ENCODE data around the gene GAB2. TPM values are rescaled to one million over a fixed set of nuclear protein-coding genes. Genes with fewer than 3 reads are reported as not detected.

GAB2 gene
- total RNA-seq, 4 donors from 2014 or later: 39.6 to 57.3 (median 46.6) TPM

- no peak for DNase-seq (ENCODE audit: low spot score in 2 of 2)
- H3K4me1 ChIP-seq: peaks cover 0 to 30% (median 9%) of the 10 kb centered on the region in 4 donors
- peaks cover 0 to 16% (median 0%) of the 10 kb centered on the region in 4 donors for H3K9me3 ChIP-seq
- H3K27me3 ChIP-seq: no peaks in the 10 kb centered on the region
- H3K27ac ChIP-seq: no peak overlapping the region
- TF ChIP-seq POLR2A (IDR thresholded peaks at IDR 0.05): no peak
- peaks cover 0 to 46% (median 0%) of the 10 kb centered on the region in 3 donors for H3K36me3 ChIP-seq
- no peak overlapping the region for H3K4me3 ChIP-seq
Measured at GRCh38 chr11:78248903-78249302, 168.7 kb downstream of the GAB2 start.

DNA sequence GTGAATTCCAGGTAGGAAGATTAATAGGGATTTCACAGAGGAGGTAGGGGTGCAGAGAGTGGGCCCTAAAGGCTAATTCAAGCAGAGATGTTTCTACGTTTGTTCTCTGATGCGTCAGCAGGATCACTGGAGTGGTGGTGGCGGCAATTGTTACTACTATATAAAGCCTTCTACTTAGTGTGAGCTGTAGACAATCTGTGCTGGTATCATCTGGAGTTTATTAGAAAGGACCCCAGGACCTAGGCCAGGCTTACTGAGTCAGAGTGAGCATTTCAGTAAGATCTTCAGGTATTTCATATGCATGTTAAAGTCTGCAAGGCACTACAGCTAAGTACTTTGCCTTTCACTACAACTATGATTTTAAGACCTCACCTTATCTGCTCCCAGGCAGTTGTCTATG lies 169.4 kb downstream of the GAB2 start:
- no peak for DNase-seq (ENCODE audit: low spot score in 2 of 2)
- peaks cover 0 to 50% (median 0%) of the 10 kb centered on the region in 3 donors for H3K36me3 ChIP-seq
- H3K4me1 ChIP-seq: peaks cover 0 to 30% (median 9%) of the 10 kb centered on the region in 4 donors
- no peak overlapping the region for H3K27ac ChIP-seq
- WGBS, 2 donors: 86 to 96% methylated on average over 3 of the region's 3 CpGs
- H3K4me3 ChIP-seq: no peak overlapping the region
- TF ChIP-seq, protein P1, sequence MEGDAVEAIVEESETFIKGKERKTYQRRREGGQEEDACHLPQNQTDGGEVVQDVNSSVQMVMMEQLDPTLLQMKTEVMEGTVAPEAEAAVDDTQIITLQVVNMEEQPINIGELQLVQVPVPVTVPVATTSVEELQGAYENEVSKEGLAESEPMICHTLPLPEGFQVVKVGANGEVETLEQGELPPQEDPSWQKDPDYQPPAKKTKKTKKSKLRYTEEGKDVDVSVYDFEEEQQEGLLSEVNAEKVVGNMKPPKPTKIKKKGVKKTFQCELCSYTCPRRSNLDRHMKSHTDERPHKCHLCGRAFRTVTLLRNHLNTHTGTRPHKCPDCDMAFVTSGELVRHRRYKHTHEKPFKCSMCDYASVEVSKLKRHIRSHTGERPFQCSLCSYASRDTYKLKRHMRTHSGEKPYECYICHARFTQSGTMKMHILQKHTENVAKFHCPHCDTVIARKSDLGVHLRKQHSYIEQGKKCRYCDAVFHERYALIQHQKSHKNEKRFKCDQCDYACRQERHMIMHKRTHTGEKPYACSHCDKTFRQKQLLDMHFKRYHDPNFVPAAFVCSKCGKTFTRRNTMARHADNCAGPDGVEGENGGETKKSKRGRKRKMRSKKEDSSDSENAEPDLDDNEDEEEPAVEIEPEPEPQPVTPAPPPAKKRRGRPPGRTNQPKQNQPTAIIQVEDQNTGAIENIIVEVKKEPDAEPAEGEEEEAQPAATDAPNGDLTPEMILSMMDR (IDR thresholded peaks at IDR 0.05): no peak
- TF ChIP-seq POLR2A (IDR thresholded peaks at IDR 0.05): no peak
- TF ChIP-seq EP300 (IDR thresholded peaks at IDR 0.05): no peak
- peaks cover 0 to 21% (median 0%) of the 10 kb centered on the region in 4 donors for H3K9me3 ChIP-seq
- no peaks in the 10 kb centered on the region for H3K27me3 ChIP-seq

- H3K4me3 ChIP-seq: no peak overlapping the region
- no peak for TF ChIP-seq POLR2A (IDR thresholded peaks at IDR 0.05)
- no peak for TF ChIP-seq EP300 (IDR thresholded peaks at IDR 0.05)
- TF ChIP-seq, protein P1 (IDR thresholded peaks at IDR 0.05): no peak
- WGBS, 2 donors: 18 to 25% methylated on average over 4 of the region's 4 CpGs
Measured at GRCh38 chr11:78244546-78245255, 172.9 kb downstream of the GAB2 start.

GRCh38 chr11:78244080-78244479 lies 173.5 kb downstream of the GAB2 start:
- Histone ChIP-seq H3K27me3 (no peaks in the 10 kb centered on the region), H3K36me3 (peaks cover 0 to 63% (median 0%) of the 10 kb centered on the region in 3 donors), H3K9me3 (peaks cover 0 to 42% (median 6%) of the 10 kb centered on the region in 4 donors), H3K4me1 (peaks cover 0 to 6% (median 0%) of the 10 kb centered on the region in 4 donors), H3K27ac (peak overlapping the region in 2 of 4 donors; percentile 25 to 28), H3K4me3 (no peak overlapping the region)
- TF ChIP-seq, protein P1 (IDR thresholded peaks at IDR 0.05): no peak
- no peak for TF ChIP-seq POLR2A (IDR thresholded peaks at IDR 0.05)
- TF ChIP-seq EP300 (IDR thresholded peaks at IDR 0.05): no peak
- DNase-seq (ENCODE audit: low spot score in 2 of 2): no peak
- WGBS, 2 donors: 47 to 48% methylated on average over 2 of the region's 2 CpGs

More at GRCh38 chr11:78244546-78245255, 172.9 kb downstream of the GAB2 start:
- peaks cover 0 to 42% (median 6%) of the 10 kb centered on the region in 4 donors for H3K9me3 ChIP-seq
- H3K4me1 ChIP-seq: peaks cover 0 to 6% (median 0%) of the 10 kb centered on the region in 4 donors
- no peak for DNase-seq (ENCODE audit: low spot score in 2 of 2)
- peak overlapping the region in 1 of 4 donors; percentile 25 for H3K27ac ChIP-seq
- H3K27me3 ChIP-seq: no peaks in the 10 kb centered on the region
- peaks cover 0 to 67% (median 0%) of the 10 kb centered on the region in 3 donors for H3K36me3 ChIP-seq

GRCh38 chr11:78241475-78241874 lies 176.1 kb downstream of the GAB2 start:
- no peak for DNase-seq (ENCODE audit: low spot score in 2 of 2)
- peaks cover 0 to 37% (median 6%) of the 10 kb centered on the region in 4 donors for H3K9me3 ChIP-seq
- peaks cover 0 to 6% (median 0%) of the 10 kb centered on the region in 4 donors for H3K4me1 ChIP-seq
- no peaks in the 10 kb centered on the region for H3K27me3 ChIP-seq
- no peak overlapping the region for H3K27ac ChIP-seq
- H3K4me3 ChIP-seq: no peak overlapping the region
- peaks cover 0 to 38% (median 0%) of the 10 kb centered on the region in 3 donors for H3K36me3 ChIP-seq
- TF ChIP-seq POLR2A (IDR thresholded peaks at IDR 0.05): no peak
- TF ChIP-seq EP300 (IDR thresholded peaks at IDR 0.05): no peak
- TF ChIP-seq, protein P1 (IDR thresholded peaks at IDR 0.05): no peak

All from tibial nerve (tissue), 4 donors.